ENCODE results near the gene RAB3B. TPM values are rescaled to one million over a fixed set of nuclear protein-coding genes. Genes with fewer than 3 reads are reported as not detected.
"Not testable (repeated sequence)": the region's sequence is repeated elsewhere in the genome, so short reads cannot be mapped to it uniquely, and the experiment has no call there.

Gene RAB3B
- polyA plus RNA-seq, 3 donors = 4.8 to 5.1 (median 4.8) TPM

- DNase-seq (ENCODE audit: low read depth in 3 of 3, low spot score in 2 of 3) = no peak
These were observed 66.0 kb downstream of the RAB3B start for GRCh38 chr1:51924455-51924854.

GRCh38 chr1:51922040-51922439, 68.5 kb downstream of the RAB3B start:
- DNase-seq (ENCODE audit: low read depth in 3 of 3, low spot score in 2 of 3) = no peak

DNA sequence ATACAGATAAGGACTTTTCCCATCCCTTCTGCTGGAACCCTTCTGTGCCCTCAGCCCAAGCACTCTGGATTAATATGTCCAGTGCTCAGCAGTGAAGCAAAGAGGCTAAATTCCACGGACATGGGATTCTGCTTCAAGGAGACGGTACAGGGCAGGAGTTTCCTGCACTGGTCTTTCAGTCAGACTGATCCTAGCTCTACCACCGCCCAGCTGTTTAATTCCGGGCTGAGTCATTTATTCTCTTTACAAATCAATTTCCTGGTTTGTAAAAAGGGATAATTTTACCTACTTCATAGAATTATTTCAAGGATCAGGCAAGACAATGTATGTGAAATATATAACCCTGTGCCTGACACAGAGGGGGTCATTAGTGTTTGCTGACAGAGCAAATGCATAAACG, 70.4 kb downstream of the RAB3B start:
- DNase-seq (ENCODE audit: low read depth in 3 of 3, low spot score in 2 of 3) = no peak

DNA sequence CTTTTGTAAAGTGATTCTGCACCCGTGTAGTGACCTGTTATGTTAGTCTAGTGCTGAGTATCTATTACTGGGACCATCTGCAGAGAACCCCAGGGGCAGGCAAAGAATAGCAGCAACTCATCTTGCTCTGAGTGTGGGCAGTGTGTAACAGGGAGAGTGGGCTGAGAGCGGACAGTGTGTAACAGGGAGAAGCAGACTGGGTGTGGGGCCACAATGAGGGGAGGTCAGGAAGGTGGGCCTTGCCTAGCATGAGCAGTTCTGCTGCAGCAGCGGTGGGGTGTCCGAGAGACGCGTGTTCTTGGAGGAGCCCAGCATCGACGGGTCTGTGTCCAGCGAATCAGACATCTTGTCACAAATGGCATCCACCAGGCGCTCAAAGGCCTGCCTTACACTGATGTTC, 70.8 kb downstream of the RAB3B start:
- no peak for DNase-seq (ENCODE audit: low read depth in 3 of 3, low spot score in 2 of 3)

DNA sequence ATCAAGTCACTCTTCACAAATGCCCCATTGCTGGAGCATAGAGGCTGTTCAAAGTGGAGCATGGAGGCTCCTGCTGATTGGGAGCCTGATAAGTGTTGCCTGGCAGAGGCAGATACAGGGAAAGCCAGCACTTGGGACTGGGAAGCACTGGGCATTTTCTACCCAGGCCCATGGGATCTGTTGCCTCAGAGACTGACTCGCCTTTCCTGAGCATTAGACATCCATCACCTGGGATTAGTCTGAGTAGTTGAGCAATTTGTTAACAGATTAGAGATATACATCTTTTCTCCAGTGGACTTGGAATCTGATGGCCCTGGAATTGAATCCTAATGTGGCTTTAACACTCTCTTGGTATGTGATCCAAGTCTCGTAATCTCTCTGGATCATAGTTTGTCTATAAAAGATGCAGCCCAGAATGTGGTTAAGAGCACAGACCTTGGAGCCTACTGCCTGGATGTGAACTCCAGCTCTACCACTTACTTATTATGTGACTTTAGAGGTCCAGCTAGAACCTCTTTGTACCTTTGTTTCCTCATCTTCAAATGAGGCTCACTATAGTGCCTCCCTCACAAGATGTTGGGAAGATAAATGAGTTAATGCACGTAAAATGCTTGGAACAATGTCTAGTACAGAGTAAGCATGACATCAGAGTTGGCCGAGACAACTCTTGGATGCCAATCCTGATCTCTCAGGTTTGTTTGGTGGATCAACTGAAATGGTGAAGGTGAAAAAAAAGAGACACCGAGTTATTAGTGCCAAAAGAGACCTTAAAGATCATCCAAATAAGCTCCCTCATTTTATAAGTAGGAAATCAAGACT, 73.7 kb downstream of the RAB3B start:
- DNase-seq (ENCODE audit: low read depth in 3 of 3, low spot score in 2 of 3) = no peak

DNA sequence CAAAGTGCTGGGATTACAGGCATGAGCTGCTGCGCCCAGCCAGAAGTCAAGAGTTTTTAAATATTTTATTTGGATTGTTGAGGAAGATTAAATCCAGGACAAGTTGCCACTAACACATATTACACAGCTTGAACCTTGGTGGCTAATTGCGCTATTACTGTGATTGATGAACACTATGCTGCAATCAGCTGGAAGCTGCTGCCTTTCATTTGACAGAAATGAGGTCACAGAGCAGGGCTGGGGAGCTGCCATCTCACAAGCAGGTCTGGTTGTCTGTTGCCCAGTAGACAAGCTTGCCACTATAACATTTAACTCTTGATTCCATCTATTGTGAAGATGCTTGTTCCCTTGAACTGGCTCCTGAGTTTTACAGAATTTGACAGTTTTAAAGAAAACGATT, 74.5 kb downstream of the RAB3B start:
- DNase-seq (ENCODE audit: low read depth in 3 of 3, low spot score in 2 of 3) = no peak

GRCh38 chr1:51912881-51913280, 77.6 kb downstream of the RAB3B start:
- DNase-seq (ENCODE audit: low read depth in 3 of 3, low spot score in 2 of 3) = no peak

GRCh38 chr1:51910221-51911000, 80.1 kb downstream of the RAB3B start:
- no peak for DNase-seq (ENCODE audit: low read depth in 3 of 3, low spot score in 2 of 3)

- no peak for DNase-seq (ENCODE audit: low read depth in 3 of 3, low spot score in 2 of 3)
These were observed 82.0 kb downstream of the RAB3B start for GRCh38 chr1:51908499-51908898.

DNA sequence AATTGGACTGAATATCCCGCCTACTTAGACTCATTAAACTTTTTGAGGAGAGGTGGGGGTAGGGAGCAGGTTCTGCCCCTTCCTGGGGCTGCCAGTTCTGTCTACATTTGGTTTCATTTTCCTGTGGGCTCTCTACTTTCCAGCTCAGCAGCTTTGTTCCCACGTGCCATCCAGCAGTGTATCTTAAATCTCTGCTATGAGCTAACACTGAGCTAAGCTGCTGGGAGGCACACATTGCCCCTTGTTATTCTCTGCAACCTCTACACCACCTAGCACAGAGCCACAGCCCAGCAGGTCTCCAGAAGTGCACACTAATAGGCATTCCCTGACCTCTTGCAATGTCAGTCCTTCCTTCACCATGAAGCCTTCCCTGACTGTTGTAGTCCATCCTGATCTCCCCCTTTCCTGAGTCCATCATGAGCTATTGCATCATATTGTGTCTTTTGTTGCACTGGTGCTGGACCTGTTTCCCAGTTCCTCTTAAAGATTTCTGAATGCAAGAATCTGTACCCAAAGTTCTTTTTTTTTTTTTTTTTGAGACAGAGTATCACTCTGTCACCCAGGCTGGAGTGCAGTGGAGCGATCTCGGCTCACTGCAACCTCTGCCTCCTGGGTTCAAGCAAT, 83.3 kb downstream of the RAB3B start:
- no peak for DNase-seq (ENCODE audit: low read depth in 3 of 3, low spot score in 2 of 3)

DNA sequence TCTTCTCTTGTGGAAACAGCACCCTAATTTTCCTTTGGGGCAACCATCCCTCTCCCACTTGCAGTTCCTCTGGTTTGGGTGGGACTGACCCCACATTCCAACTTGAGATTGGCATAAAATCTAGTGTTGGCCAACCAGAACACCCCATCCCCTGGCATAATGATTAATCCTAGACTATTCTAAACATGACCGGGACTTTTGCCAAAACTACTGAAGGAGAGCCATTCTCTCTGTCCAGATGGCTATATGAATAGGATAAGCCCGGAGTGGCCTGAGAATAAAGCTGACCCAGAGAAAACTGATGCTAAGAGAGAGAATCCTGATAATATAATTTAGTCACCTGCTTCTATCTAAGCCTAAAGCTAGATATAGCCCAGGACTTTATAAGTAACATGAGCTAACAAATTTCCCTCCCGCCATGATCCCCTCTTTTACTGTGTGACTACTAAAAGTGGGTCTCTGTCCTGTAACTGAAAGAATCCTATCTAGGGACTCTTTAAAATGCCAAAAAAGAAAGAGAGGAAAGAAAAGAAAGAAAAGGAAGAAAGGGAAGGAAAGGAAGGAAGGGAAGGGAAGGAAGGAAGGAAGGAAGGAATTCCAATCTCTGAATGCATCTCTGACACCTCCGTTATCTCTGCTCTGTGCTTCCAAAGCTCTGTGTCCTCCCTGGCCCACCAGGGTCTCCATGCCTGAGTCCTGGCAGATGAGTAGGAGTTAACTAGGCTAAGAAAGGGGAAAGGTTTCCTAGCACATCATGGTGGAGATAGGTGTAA, 84.0 kb downstream of the RAB3B start:
- DNase-seq (ENCODE audit: low read depth in 3 of 3, low spot score in 2 of 3) = no peak

DNA sequence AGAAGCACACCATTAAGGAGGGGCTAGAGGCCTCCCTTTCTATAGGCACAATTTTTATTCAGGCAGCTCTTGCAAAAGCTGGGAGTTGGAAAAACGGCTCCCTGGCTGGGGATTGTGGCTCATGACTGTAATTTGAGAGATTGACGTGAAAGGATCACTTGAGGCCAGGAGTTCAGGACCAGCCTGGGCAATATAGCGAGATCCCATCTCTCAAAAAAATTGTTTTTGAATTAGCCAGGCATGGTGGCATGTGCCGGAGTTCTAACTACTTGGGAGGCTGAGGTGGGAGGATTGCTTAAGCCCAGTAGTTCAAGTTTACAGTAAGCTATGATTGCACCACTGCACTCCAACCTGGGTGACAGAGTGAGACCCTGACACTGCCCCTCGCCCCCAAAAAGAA, 88.0 kb downstream of the RAB3B start:
- no peak for DNase-seq (ENCODE audit: low read depth in 3 of 3, low spot score in 2 of 3)

DNA sequence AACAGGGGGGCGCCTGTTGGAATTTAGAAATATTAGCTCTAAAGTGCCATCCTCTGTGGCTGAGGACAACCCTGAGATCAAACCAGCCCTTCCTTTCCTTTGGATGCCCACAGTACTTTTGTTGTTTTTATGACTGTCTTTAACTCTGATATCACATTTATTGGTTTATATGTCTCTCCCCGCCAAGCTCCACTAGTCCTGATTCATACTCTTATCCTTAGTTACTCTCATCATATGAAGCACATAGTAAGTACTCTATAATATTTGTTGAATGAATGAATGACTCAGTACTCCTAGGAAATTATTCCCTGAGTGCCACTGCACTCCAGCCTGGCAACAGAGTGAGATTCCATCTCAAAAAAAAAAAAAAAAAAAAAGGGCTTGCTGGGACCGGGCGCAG, 89.3 kb downstream of the RAB3B start:
- no peak for DNase-seq (ENCODE audit: low read depth in 3 of 3, low spot score in 2 of 3)

DNA sequence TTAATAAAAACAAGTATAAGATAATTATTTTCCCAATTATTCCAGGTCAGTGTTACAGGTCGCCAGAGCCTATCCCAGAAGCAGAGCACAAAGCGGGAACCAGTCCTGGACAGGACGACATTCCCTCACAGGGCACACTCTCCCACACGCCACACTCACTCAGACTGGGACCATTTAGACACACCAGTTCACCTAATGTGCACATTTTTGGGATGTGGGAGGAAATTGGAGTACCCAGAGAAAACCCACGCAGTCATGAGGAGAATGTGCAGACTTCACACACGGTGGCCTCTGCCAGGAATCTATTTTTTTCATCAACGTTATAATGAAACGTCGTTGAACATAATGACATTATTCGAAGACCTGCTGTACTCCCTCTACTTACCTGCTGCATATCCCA, 91.5 kb downstream of the RAB3B start:
- no peak for DNase-seq (ENCODE audit: low read depth in 3 of 3, low spot score in 2 of 3)

GRCh38 chr1:51898090-51898734, 92.3 kb downstream of the RAB3B start:
- no peak for DNase-seq (ENCODE audit: low read depth in 3 of 3, low spot score in 2 of 3)

GRCh38 chr1:51897699-51898031, 92.8 kb downstream of the RAB3B start:
- DNase-seq (ENCODE audit: low read depth in 3 of 3, low spot score in 2 of 3) = no peak

DNA sequence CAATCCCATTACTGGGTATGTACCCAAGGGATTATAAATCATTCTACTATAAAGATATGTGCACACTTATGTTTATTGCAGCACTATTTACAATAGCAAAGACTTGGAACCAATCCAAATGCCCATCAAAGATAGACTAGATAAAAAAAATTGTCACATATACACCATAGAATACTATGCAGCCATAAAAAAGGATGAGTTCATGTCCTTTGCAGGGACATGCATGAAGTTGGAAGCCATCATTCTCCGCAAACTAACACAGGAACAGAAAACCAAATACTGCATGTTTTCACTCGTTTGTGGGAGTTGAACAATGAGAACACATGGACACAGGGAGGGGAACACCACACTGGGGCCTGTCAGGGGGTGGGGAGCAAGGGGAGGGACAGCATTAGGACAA, 95.8 kb downstream of the RAB3B start:
- not testable (repeated sequence) for DNase-seq (ENCODE audit: low read depth in 3 of 3, low spot score in 2 of 3)

GRCh38 chr1:51878616-51879336, 111.7 kb downstream of the RAB3B start, which contains the start of gene NRDC:
TSS of gene NRDC (minus strand) at chr1:51878727. CDS start at chr1:51878615, 112 bp downstream.
- peak; percentile 99 to 100 (median 100) for DNase-seq (ENCODE audit: low read depth in 3 of 3, low spot score in 2 of 3)

DNA sequence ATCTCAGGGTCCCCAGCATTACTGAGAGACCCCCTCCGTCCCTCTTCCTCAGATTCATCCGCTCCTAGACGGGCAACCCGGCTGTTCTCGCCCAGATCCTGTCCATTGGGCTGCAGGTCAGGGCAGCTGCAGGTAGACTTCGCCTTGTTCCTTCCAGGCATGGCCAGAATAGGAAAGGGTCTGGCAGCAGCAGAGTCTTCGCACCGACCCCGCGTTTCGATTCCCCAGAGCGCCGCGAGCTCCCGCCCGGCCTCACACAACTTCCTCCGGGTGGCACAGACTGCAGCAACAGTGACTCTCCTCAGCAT, 112.2 kb downstream of the RAB3B start:
- peak in 1 of 3 donors; percentile 33 for DNase-seq (ENCODE audit: low read depth in 3 of 3, low spot score in 2 of 3)
